Sigmoid colon (tissue), 4 donors: ENCODE data around the gene TSC22D4.

ENCODE experiments used
- EP300 ChIP-seq, 4 donors: sonication (generic); formaldehyde crosslinking; IDR thresholded peaks; one replicate each; pipeline ENCODE4 v1.6.1; 2017; ENCODE audit warnings: antibody characterized with exemption in 4 of 4
- POLR2A ChIP-seq, 2 donors: fragments of 450-650 bp; IDR thresholded peaks; one replicate each; pipeline ENCODE4 v1.6.1; 2016; ENCODE audit warnings: antibody characterized with exemption in 2 of 2, mild to moderate bottlenecking in 2 of 2, moderate library complexity in 2 of 2
- TF ChIP-seq, protein P1 (sequence below), 4 experiments: fragments of 450-650 bp in 3 of 4; fragments of 200-600 bp in 1 of 4; IDR thresholded peaks; one replicate each; pipeline ENCODE4 v1.5.1; 2016 to 2019; ENCODE audit warnings: antibody characterized with exemption in 4 of 4, mild to moderate bottlenecking in 3 of 4, moderate library complexity in 2 of 4

DNA sequence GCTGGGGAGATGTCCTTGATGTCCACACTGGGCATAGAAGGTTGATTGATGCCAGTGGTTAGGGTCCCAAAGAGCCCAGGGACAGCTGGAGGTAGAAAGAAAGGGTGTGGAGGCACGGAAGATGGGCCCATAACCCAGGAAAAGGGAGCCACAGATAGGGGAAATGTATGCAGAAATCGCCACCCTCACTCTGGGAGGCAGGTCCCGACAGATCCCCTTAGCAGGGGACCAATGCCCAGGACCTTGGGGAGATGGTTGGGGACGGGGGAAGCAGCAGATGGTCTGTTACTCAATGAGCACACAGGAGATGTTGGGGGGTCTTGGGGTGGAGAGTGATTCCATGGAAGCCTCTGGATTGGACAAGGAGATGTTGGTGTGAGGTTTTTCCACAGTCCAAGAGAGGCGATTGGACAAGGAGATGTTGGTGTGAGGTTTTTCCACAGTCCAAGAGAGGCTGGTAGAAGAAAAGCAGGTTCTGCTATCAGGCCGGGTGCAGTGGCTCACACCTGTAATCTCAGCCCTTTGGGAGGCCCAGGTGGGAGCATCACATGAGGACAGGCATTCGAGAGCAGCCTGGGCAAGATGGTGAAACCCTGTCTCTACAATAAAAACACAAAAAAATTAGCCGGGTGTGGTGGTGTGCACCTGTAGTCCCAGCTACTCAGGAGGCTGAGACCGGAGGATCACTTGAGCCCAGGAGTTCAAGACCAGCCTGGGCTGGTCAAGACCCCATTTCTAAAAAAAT, 35.7 kb downstream of the TSC22D4 start:
- TF ChIP-seq EP300 (IDR thresholded peaks at IDR 0.05) (no peak), POLR2A (IDR thresholded peaks at IDR 0.05) (no peak)
- TF ChIP-seq, protein P1, sequence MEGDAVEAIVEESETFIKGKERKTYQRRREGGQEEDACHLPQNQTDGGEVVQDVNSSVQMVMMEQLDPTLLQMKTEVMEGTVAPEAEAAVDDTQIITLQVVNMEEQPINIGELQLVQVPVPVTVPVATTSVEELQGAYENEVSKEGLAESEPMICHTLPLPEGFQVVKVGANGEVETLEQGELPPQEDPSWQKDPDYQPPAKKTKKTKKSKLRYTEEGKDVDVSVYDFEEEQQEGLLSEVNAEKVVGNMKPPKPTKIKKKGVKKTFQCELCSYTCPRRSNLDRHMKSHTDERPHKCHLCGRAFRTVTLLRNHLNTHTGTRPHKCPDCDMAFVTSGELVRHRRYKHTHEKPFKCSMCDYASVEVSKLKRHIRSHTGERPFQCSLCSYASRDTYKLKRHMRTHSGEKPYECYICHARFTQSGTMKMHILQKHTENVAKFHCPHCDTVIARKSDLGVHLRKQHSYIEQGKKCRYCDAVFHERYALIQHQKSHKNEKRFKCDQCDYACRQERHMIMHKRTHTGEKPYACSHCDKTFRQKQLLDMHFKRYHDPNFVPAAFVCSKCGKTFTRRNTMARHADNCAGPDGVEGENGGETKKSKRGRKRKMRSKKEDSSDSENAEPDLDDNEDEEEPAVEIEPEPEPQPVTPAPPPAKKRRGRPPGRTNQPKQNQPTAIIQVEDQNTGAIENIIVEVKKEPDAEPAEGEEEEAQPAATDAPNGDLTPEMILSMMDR (IDR thresholded peaks at IDR 0.05): no peak
